Activated CD4-positive, alpha-beta T cell treated with anti-CD3 and anti-CD28 coated beads, Interleukin-2, amount 10 ng/mL, durations not matched to agents 7 days and 5 days (primary cell): Measurements from ENCODE around the gene PTBP2. TPM values are rescaled to one million over a fixed set of nuclear protein-coding genes. Genes with fewer than 3 reads are reported as not detected.
"Not testable (repeated sequence)": the region's sequence is repeated elsewhere in the genome, so short reads cannot be mapped to it uniquely, and the experiment has no call there.

ENCODE experiments used
- CTCF ChIA-PET: fragments of 350-600 bp; sonication (Branson Sonifier 250); formaldehyde crosslinking; loops from one replicate; lab custom pipeline; 2021; ENCODE audit warnings: antibody characterized with exemption; lab: Charles Lee
- POLR2A ChIA-PET: fragments of 350-600 bp; sonication (Branson Sonifier 250); formaldehyde crosslinking; loops from one replicate; lab custom pipeline; 2021; ENCODE audit warnings: antibody characterized with exemption; lab: Charles Lee
- DNase-seq: peaks from one replicate; pipeline ENCODE4 v3.0.0-alpha.2; 2020
- H3K27ac Mint-ChIP-seq: one replicate; pipeline ENCODE4 v1.8.0; 2021; ENCODE audit warnings: mild to moderate bottlenecking, moderate library complexity, mixed read lengths
- H3K27me3 Mint-ChIP-seq: one replicate; pipeline ENCODE4 v1.8.0; 2021; ENCODE audit warnings: mixed read lengths
- H3K36me3 Mint-ChIP-seq: one replicate; pipeline ENCODE4 v1.8.0; 2021; ENCODE audit warnings: low read depth, mixed read lengths
- H3K4me1 Mint-ChIP-seq: one replicate; pipeline ENCODE4 v1.8.0; 2021; ENCODE audit warnings: mixed read lengths
- H3K4me3 Mint-ChIP-seq: one replicate; pipeline ENCODE4 v1.8.0; 2021; ENCODE audit warnings: mild to moderate bottlenecking, moderate library complexity, mixed read lengths
- H3K9me3 Mint-ChIP-seq: one replicate; pipeline ENCODE4 v1.8.0; 2021; ENCODE audit warnings: mixed read lengths
- total RNA-seq, 2 experiments: library from RNA; stranded (reverse); gene quantifications; one replicate each; pipeline ENCODE4 v1.2.3, GENCODE V29; 2021

PTBP2 gene
- total RNA-seq, 2 experiments from 2014 or later: 14.6 to 17.0 TPM

DNA sequence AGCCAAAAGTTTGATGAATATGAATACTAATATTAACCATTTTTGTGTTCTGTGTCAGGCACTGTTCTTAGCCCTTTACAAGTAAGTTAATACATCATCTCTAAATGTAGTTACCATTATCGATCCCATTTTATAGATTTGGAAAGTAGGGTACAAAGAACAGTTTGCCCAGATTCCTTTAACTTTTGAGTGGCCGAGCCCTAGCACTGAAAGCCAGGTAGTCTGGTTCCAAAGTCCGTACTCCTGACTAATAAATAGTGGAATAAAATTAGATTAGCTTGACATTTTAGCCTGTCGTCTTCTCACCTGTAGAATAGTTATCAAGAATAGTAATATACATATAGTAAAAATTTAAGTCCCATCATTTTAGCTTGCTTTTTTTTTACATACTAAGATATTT, 70.6 kb downstream of the PTBP2 start:
- DNase-seq: no peak
- ChIA-PET POLR2A (no interaction called here), CTCF (no interaction called here)
- no peak overlapping the region for H3K27ac Mint-ChIP-seq
- H3K36me3 Mint-ChIP-seq: peaks cover 37% of the 10 kb centered on the region
- H3K27me3 Mint-ChIP-seq: no peaks in the 10 kb centered on the region
- no peaks in the 10 kb centered on the region for H3K4me1 Mint-ChIP-seq
- no peaks in the 10 kb centered on the region for H3K9me3 Mint-ChIP-seq
- H3K4me3 Mint-ChIP-seq: no peak overlapping the region

- H3K9me3 Mint-ChIP-seq, H3K27me3 Mint-ChIP-seq, H3K27ac Mint-ChIP-seq, POLR2A ChIA-PET, DNase-seq, CTCF ChIA-PET, H3K4me3 Mint-ChIP-seq, H3K4me1 Mint-ChIP-seq: not testable (repeated sequence)
- peaks cover 38% of the 10 kb centered on the region for H3K36me3 Mint-ChIP-seq
Measured at GRCh38 chr1:96801696-96802095, 80.1 kb downstream of the PTBP2 start.

- H3K9me3 Mint-ChIP-seq: no peaks in the 10 kb centered on the region
- POLR2A ChIA-PET: no interaction called here
- no peak for DNase-seq
- H3K27ac Mint-ChIP-seq: no peak overlapping the region
- CTCF ChIA-PET: no interaction called here
- H3K36me3 Mint-ChIP-seq: peaks cover 40% of the 10 kb centered on the region
- peaks cover 5% of the 10 kb centered on the region for H3K4me1 Mint-ChIP-seq
- no peak overlapping the region for H3K4me3 Mint-ChIP-seq
- no peaks in the 10 kb centered on the region for H3K27me3 Mint-ChIP-seq
Measured at GRCh38 chr1:96804648-96805047, 83.1 kb downstream of the PTBP2 start.

GRCh38 chr1:96808191-96808590, 86.6 kb downstream of the PTBP2 start:
- no peaks in the 10 kb centered on the region for H3K4me1 Mint-ChIP-seq
- ChIA-PET CTCF (no interaction called here), POLR2A (no interaction called here)
- H3K9me3 Mint-ChIP-seq: no peaks in the 10 kb centered on the region
- H3K27me3 Mint-ChIP-seq: no peaks in the 10 kb centered on the region
- H3K36me3 Mint-ChIP-seq: peaks cover 54% of the 10 kb centered on the region
- no peak for DNase-seq
- H3K4me3 Mint-ChIP-seq: no peak overlapping the region
- no peak overlapping the region for H3K27ac Mint-ChIP-seq

DNA sequence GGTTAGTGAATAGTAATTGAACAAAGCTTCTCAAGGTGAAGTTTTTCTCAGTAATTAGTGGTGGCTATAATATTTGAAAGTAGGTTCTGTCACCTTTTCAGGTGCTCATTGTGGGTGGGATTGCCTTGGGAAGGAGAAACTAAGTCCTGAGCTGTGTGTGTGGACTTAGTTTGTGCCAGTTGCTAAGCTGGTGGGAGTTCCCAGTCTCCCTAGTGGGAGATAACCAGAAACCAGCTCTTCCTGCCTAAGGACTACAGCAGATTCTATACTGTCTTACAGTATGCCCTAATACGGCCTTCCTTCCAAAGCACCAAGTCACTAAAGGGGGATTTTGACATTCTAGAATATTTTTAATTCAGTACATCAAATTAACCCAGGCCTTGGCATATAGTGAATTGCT, 94.3 kb downstream of the PTBP2 start:
- no peaks in the 10 kb centered on the region for H3K9me3 Mint-ChIP-seq
- H3K4me1 Mint-ChIP-seq: peaks cover 3% of the 10 kb centered on the region
- ChIA-PET POLR2A (no interaction called here), CTCF (no interaction called here)
- no peaks in the 10 kb centered on the region for H3K27me3 Mint-ChIP-seq
- no peak overlapping the region for H3K4me3 Mint-ChIP-seq
- H3K36me3 Mint-ChIP-seq: peaks cover 32% of the 10 kb centered on the region
- no peak for DNase-seq
- H3K27ac Mint-ChIP-seq: no peak overlapping the region

DNA sequence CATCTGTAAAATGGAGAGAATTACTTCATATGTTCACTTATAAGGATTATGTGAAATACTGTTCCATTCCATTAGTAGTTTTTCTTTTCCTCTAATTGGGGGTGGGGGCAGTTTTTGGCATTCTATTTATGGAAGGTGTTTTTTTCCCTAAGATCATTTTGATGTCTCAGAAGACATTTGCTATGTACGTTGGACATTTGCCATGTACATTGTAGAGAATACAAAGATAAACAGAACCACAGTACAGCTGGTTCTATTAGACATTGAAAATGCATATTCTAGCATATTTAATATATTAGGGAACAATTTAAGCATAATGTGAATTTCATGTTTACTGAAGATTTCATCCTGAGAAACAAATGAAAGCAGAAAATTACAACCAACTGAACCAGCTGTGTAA, 98.5 kb downstream of the PTBP2 start:
- H3K4me1 Mint-ChIP-seq: peaks cover 3% of the 10 kb centered on the region
- H3K9me3 Mint-ChIP-seq: no peaks in the 10 kb centered on the region
- ChIA-PET POLR2A (no interaction called here), CTCF (no interaction called here)
- DNase-seq: no peak
- H3K27me3 Mint-ChIP-seq: no peaks in the 10 kb centered on the region
- no peak overlapping the region for H3K4me3 Mint-ChIP-seq
- peaks cover 21% of the 10 kb centered on the region for H3K36me3 Mint-ChIP-seq
- no peak overlapping the region for H3K27ac Mint-ChIP-seq

DNA sequence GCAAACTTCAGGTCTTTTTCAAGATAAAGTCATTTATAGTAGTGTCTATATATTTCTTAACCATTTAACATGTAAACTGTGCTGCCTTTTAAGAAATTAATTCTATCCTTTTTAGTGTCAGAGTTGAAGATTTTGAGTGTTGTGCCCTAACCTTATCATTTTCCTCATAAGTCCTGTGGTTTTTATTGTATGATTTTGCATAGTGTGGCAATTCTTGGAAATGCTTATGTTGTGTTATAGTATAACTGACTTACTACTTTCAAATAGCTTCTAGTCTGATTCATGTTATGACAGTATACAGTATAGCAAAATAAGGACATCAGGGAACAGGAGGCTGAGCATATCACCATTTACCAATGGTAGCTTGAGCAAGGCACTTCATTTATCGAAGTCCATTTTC, 99.1 kb downstream of the PTBP2 start:
- CTCF ChIA-PET: no interaction called here
- H3K27me3 Mint-ChIP-seq: no peaks in the 10 kb centered on the region
- peaks cover 21% of the 10 kb centered on the region for H3K36me3 Mint-ChIP-seq
- H3K27ac Mint-ChIP-seq: no peak overlapping the region
- POLR2A ChIA-PET: no interaction called here
- H3K4me1 Mint-ChIP-seq: peaks cover 3% of the 10 kb centered on the region
- no peaks in the 10 kb centered on the region for H3K9me3 Mint-ChIP-seq
- no peak overlapping the region for H3K4me3 Mint-ChIP-seq
- no peak for DNase-seq

- POLR2A ChIA-PET: no interaction called here
- H3K9me3 Mint-ChIP-seq: no peaks in the 10 kb centered on the region
- H3K27me3 Mint-ChIP-seq: no peaks in the 10 kb centered on the region
- peaks cover 18% of the 10 kb centered on the region for H3K36me3 Mint-ChIP-seq
- no peak for DNase-seq
- CTCF ChIA-PET: interaction anchor here (0.7 kb wide), 1 partner anchor 12 kb away, joined by 3 read pairs; no protein-coding TSS in a partner anchor
- peaks cover 3% of the 10 kb centered on the region for H3K4me1 Mint-ChIP-seq
- no peak overlapping the region for H3K27ac Mint-ChIP-seq
- no peak overlapping the region for H3K4me3 Mint-ChIP-seq
Measured at GRCh38 chr1:96825231-96825630, 103.6 kb downstream of the PTBP2 start.

GRCh38 chr1:96825950-96826576, 104.5 kb downstream of the PTBP2 start:
- DNase-seq: no peak
- H3K4me1 Mint-ChIP-seq: no peaks in the 10 kb centered on the region
- H3K27ac Mint-ChIP-seq: no peak overlapping the region
- H3K36me3 Mint-ChIP-seq: peaks cover 12% of the 10 kb centered on the region
- H3K9me3 Mint-ChIP-seq: no peaks in the 10 kb centered on the region
- CTCF ChIA-PET: interaction anchor here (0.7 kb wide), 1 partner anchor 12 kb away, joined by 3 read pairs; no protein-coding TSS in a partner anchor
- no peak overlapping the region for H3K4me3 Mint-ChIP-seq
- no peaks in the 10 kb centered on the region for H3K27me3 Mint-ChIP-seq
- POLR2A ChIA-PET: no interaction called here

- H3K27ac Mint-ChIP-seq: no peak overlapping the region
- no peaks in the 10 kb centered on the region for H3K36me3 Mint-ChIP-seq
- no peaks in the 10 kb centered on the region for H3K27me3 Mint-ChIP-seq
- no peak overlapping the region for H3K4me3 Mint-ChIP-seq
- CTCF ChIA-PET: interaction anchor here (0.5 kb wide), 1 partner anchor 322 kb away, joined by 3 read pairs; no protein-coding TSS in a partner anchor
- POLR2A ChIA-PET: no interaction called here
- DNase-seq: no peak
- no peaks in the 10 kb centered on the region for H3K9me3 Mint-ChIP-seq
- no peaks in the 10 kb centered on the region for H3K4me1 Mint-ChIP-seq
Measured at GRCh38 chr1:96833376-96833775, 111.8 kb downstream of the PTBP2 start.

DNA sequence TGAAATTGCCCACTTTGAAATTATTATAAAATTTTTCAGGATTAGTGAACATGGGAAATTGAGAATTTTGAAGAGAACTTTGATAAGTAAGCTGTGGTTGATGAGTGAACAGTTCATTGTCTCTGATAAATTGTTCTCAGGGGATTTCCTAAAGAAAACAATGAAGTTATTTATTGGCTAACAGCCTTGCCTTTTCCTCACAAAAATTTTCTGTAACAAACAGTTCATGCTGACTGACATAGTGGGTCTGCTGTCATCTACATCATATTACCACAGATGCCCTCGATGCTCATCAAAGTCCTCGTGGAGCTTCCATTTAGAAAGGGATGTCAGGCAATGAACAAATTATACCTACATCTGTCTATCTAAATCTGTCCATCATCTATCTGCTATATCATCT, 113.4 kb downstream of the PTBP2 start:
- no peak overlapping the region for H3K4me3 Mint-ChIP-seq
- H3K4me1 Mint-ChIP-seq: no peaks in the 10 kb centered on the region
- ChIA-PET POLR2A (interaction anchor here (0.8 kb wide), 1 partner anchor 16 kb away, joined by 3 read pairs; no protein-coding TSS in a partner anchor), CTCF (no interaction called here)
- H3K36me3 Mint-ChIP-seq: no peaks in the 10 kb centered on the region
- no peak overlapping the region for H3K27ac Mint-ChIP-seq
- no peak for DNase-seq
- no peaks in the 10 kb centered on the region for H3K27me3 Mint-ChIP-seq
- no peaks in the 10 kb centered on the region for H3K9me3 Mint-ChIP-seq

GRCh38 chr1:96837057-96837780, 115.6 kb downstream of the PTBP2 start:
- Mint-ChIP-seq H3K4me1 (no peaks in the 10 kb centered on the region), H3K4me3 (no peak overlapping the region), H3K36me3 (no peaks in the 10 kb centered on the region), H3K9me3 (no peaks in the 10 kb centered on the region), H3K27ac (no peak overlapping the region), H3K27me3 (no peaks in the 10 kb centered on the region)
- ChIA-PET POLR2A (interaction anchor here (0.8 kb wide), 1 partner anchor 19 kb away, joined by 3 read pairs; no protein-coding TSS in a partner anchor), CTCF (interaction anchor here (0.9 to 1.0 kb wide), 3 partner anchors 12 to 28 kb away, joined by 3 read pairs; no protein-coding TSS in a partner anchor)
- DNase-seq: no peak

GRCh38 chr1:96837781-96838216, 116.2 kb downstream of the PTBP2 start:
- H3K4me1 Mint-ChIP-seq: no peaks in the 10 kb centered on the region
- CTCF ChIA-PET: interaction anchor here (0.9 to 1.0 kb wide), 2 partner anchors 12 to 24 kb away, joined by 3 read pairs; no protein-coding TSS in a partner anchor
- H3K27ac Mint-ChIP-seq: no peak overlapping the region
- POLR2A ChIA-PET: no interaction called here
- H3K36me3 Mint-ChIP-seq: no peaks in the 10 kb centered on the region
- no peaks in the 10 kb centered on the region for H3K27me3 Mint-ChIP-seq
- H3K4me3 Mint-ChIP-seq: no peak overlapping the region
- DNase-seq: no peak
- H3K9me3 Mint-ChIP-seq: no peaks in the 10 kb centered on the region
